HCT116 (cell line): ENCODE results near the gene MMP28. TPM values are rescaled to one million over a fixed set of nuclear protein-coding genes. Genes with fewer than 3 reads are reported as not detected.

Source experiments
- ATAC-seq: fragments of 200-7000 bp; cut with Tn5 transposase; 2 replicates; pipeline ENCODE4 v1.9.1; 2020; ENCODE audit warnings: mild to moderate bottlenecking, moderate library complexity
- BruUV-seq: library from RNA; stranded (reverse); fragments of 400-500 nt; replicated peaks from 2 replicates; lab custom pipeline; 2021; lab: Mats Ljungman, UMichigan
- CTCF ChIA-PET: fragments of 300-600 bp; sonication (Branson Sonifier 250); formaldehyde crosslinking; loops from one replicate; lab custom pipeline; 2021; ENCODE audit warnings: antibody characterized with exemption; lab: Charles Lee
- POLR2A ChIA-PET: fragments of 300-600, 350-600 bp; sonication (Branson Sonifier 250); formaldehyde crosslinking; loops from one replicate; lab custom pipeline; 2021; ENCODE audit warnings: antibody characterized with exemption; lab: Charles Lee
- RAD21 ChIA-PET, 2 experiments: fragments of 300-600 bp; sonication (Branson Sonifier 250); formaldehyde crosslinking; loops; one replicate each; lab custom pipeline; 2023; ENCODE audit warnings: low total read pairs in 2 of 2; ENCODE audit not compliant: uncharacterized antibody in 2 of 2, unreplicated experiment in 2 of 2, low non-redundant PET in 1 of 2; lab: Charles Lee
- DNase-seq: peaks from one replicate; pipeline ENCODE4 v3.0.0-alpha.2; 2010; ENCODE audit warnings: low read depth, low spot score
- H2AFZ ChIP-seq: fragments of 200-600 bp; shearing (Covaris generic), sonication (generic); 2 replicates; pipeline ENCODE4 v1.6.1; 2017; ENCODE audit warnings: low read depth, mixed run types, mixed read lengths, antibody characterized with exemption, low read length; ENCODE audit not compliant: poor library complexity, severe bottlenecking
- H3K27ac ChIP-seq: 2 replicates; pipeline ENCODE4 v1.5.1; 2012; ENCODE audit warnings: low read depth, low read length
- H3K27me3 ChIP-seq: fragments of 200-600 bp; sonication (generic); 2 replicates; pipeline ENCODE4 v1.6.1; 2016; ENCODE audit warnings: mixed run types, low read length, mixed read lengths; ENCODE audit not compliant: insufficient read depth
- H3K36me3 ChIP-seq, 2 experiments: fragments of 200-500 bp in 1 of 2; fragments of 200-600 bp in 1 of 2; sonication (Bioruptor generic) in 1 of 2; sonication (generic) in 1 of 2; 2 replicates each; pipeline versions ENCODE4 v1.5.1 to v1.6.1; 2014 to 2016; ENCODE audit warnings: low read length in 2 of 2, inconsistent platforms in 1 of 2, mixed read lengths in 1 of 2, mixed run types in 1 of 2; ENCODE audit not compliant: insufficient read depth in 2 of 2, control insufficient read depth in 1 of 2
- H3K4me1 ChIP-seq, 2 experiments: fragments of 200-600 bp in 1 of 2; sonication (generic) in 1 of 2; 2 replicates each; pipeline versions ENCODE4 v1.5.1 to v1.6.1; 2012 to 2017; ENCODE audit warnings: low read length in 2 of 2, inconsistent platforms in 1 of 2, mild to moderate bottlenecking in 1 of 2, mixed read lengths in 1 of 2, mixed run types in 1 of 2, moderate library complexity in 1 of 2; ENCODE audit not compliant: insufficient read depth in 2 of 2, control insufficient read depth in 1 of 2
- H3K4me2 ChIP-seq: fragments of 200-600 bp; sonication (generic); 2 replicates; pipeline ENCODE4 v1.6.1; 2017; ENCODE audit warnings: mixed run types, low read length, mixed read lengths
- H3K4me3 ChIP-seq, 2 experiments: fragments of 200-600 bp in 1 of 2; sonication (generic) in 1 of 2; replicated peaks in 1 of 2; 2 replicates each; pipeline ENCODE4 v1.5.1; 2011 to 2016; ENCODE audit warnings: low read length in 2 of 2, control low read depth in 1 of 2, low read depth in 1 of 2, mild to moderate bottlenecking in 1 of 2, mixed read lengths in 1 of 2, mixed run types in 1 of 2
- H3K79me2 ChIP-seq: fragments of 200-600 bp; sonication (generic); 2 replicates; pipeline ENCODE4 v1.6.1; 2017; ENCODE audit warnings: mild to moderate bottlenecking, mixed run types, low read length, moderate library complexity, mixed read lengths; ENCODE audit not compliant: insufficient read depth
- H3K9ac ChIP-seq: fragments of 200-600 bp; sonication (generic); 2 replicates; pipeline ENCODE4 v1.6.1; 2016; ENCODE audit warnings: low read length, mixed read lengths
- H3K9me2 ChIP-seq: fragments of 200-600 bp; sonication (generic), shearing (Covaris generic); 2 replicates; pipeline ENCODE4 v1.6.1; 2017; ENCODE audit warnings: mixed run types, mild to moderate bottlenecking, moderate library complexity; ENCODE audit not compliant: insufficient read depth
- H3K9me3 ChIP-seq, 2 experiments: fragments of 200-500 bp in 1 of 2; fragments of 200-600 bp in 1 of 2; sonication (Bioruptor generic) in 1 of 2; sonication (generic) in 1 of 2; 2 replicates each; pipeline ENCODE4 v1.6.1; 2014 to 2017; ENCODE audit warnings: low read length in 2 of 2, mixed read lengths in 2 of 2, inconsistent platforms in 1 of 2, low read depth in 1 of 2, mild to moderate bottlenecking in 1 of 2, mixed run types in 1 of 2, moderate library complexity in 1 of 2; ENCODE audit not compliant: control insufficient read depth in 1 of 2, insufficient read depth in 1 of 2
- H4K20me1 ChIP-seq: fragments of 200-600 bp; sonication (generic), shearing (Covaris generic); 2 replicates; pipeline ENCODE4 v1.6.1; 2017; ENCODE audit warnings: mixed run types, mild to moderate bottlenecking, moderate library complexity; ENCODE audit not compliant: insufficient read depth
- EGR1 ChIP-seq: IDR thresholded peaks from 2 replicates; pipeline ENCODE4 v1.6.1; 2012; ENCODE audit warnings: low read depth
- REST ChIP-seq: IDR thresholded peaks from 2 replicates; pipeline ENCODE4 v1.6.1; 2012; ENCODE audit warnings: low read depth
- YY1 ChIP-seq: IDR thresholded peaks from 2 replicates; pipeline ENCODE4 v1.6.1; 2011; ENCODE audit warnings: low read length, low read depth, moderate library complexity, mild to moderate bottlenecking; ENCODE audit not compliant: insufficient replicate concordance; ENCODE audit errors: extremely low read depth
- ZBTB33 ChIP-seq: IDR thresholded peaks from 2 replicates; pipeline ENCODE4 v1.6.1; 2011; ENCODE audit warnings: mild to moderate bottlenecking, low read length, moderate library complexity; ENCODE audit not compliant: insufficient replicate concordance; ENCODE audit errors: extremely low read depth
- ZNF274 ChIP-seq: fragments of 200-500 bp; sonication (Bioruptor generic); IDR thresholded peaks from 2 replicates; pipeline ENCODE4 v1.6.1; 2014; ENCODE audit warnings: mild to moderate bottlenecking, low read depth, low read length, inconsistent platforms
- intact Hi-C: fragments of 100-400 bp; cut with micrococcal nuclease; formaldehyde crosslinking; loops from 2 replicates; pipeline ENCODE4 v1.10.0; 2022
- total RNA-seq: library from RNA; stranded (reverse); gene quantifications from one replicate; pipeline ENCODE4 v1.2.1, GENCODE V29; 2021; ENCODE audit not compliant: unreplicated experiment
- TF ChIP-seq, protein P1 (sequence below), 3 experiments: fragments of 200-600 bp in 1 of 3; sonication (generic) in 1 of 3; IDR thresholded peaks in 2 of 3; conservative IDR thresholded peaks in 1 of 3; 2 replicates each; pipeline ENCODE4 v1.5.1; 2012 to 2017; ENCODE audit warnings: low read depth in 2 of 3, low read length in 2 of 3, antibody characterized with exemption in 1 of 3, borderline replicate concordance in 1 of 3, control low read depth in 1 of 3, mild to moderate bottlenecking in 1 of 3, mixed read lengths in 1 of 3, mixed run types in 1 of 3, moderate library complexity in 1 of 3; ENCODE audit not compliant: insufficient read depth in 1 of 3

The MMP28 gene
- total RNA-seq, 1 experiment from 2014 or later = 2.6 TPM

- POLR2A ChIA-PET = no interaction called here
Observed at GRCh38 chr17:35752471-35752870, 43.0 kb downstream of the MMP28 start.

More at GRCh38 chr17:35752471-35752870, 43.0 kb downstream of the MMP28 start:
- Histone ChIP-seq H3K4me3 (no peak overlapping the region), H3K27ac (no peak overlapping the region), H3K9ac (no peak overlapping the region), H3K4me1 (no peaks in the 10 kb centered on the region), H3K4me2 (no peak overlapping the region), H3K36me3 (no peaks in the 10 kb centered on the region), H3K9me2 (no peaks in the 10 kb centered on the region), H3K9me3 (no peaks in the 10 kb centered on the region), H2AFZ (no peak overlapping the region), H4K20me1 (no peaks in the 10 kb centered on the region), H3K79me2 (no peaks in the 10 kb centered on the region), H3K27me3 (peaks cover 4% of the 10 kb centered on the region; the same call in 1 of the 2 replicates)
- ATAC-seq (no peak), DNase-seq (no peak)
- intact Hi-C loops = no loop called here
- BruUV-seq = no TSS peak
- CTCF ChIA-PET = no interaction called here
- RAD21 ChIA-PET = no interaction called here
- TF ChIP-seq YY1 (no peak), ZNF274 (no peak), REST (no peak), ZBTB33 (no peak), EGR1 (no peak)
- TF ChIP-seq, protein P1, sequence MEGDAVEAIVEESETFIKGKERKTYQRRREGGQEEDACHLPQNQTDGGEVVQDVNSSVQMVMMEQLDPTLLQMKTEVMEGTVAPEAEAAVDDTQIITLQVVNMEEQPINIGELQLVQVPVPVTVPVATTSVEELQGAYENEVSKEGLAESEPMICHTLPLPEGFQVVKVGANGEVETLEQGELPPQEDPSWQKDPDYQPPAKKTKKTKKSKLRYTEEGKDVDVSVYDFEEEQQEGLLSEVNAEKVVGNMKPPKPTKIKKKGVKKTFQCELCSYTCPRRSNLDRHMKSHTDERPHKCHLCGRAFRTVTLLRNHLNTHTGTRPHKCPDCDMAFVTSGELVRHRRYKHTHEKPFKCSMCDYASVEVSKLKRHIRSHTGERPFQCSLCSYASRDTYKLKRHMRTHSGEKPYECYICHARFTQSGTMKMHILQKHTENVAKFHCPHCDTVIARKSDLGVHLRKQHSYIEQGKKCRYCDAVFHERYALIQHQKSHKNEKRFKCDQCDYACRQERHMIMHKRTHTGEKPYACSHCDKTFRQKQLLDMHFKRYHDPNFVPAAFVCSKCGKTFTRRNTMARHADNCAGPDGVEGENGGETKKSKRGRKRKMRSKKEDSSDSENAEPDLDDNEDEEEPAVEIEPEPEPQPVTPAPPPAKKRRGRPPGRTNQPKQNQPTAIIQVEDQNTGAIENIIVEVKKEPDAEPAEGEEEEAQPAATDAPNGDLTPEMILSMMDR (IDR thresholded peaks at IDR 0.05 in 2 of 3, conservative IDR thresholded peaks at IDR 0.05 in 1 of 3; ENCODE audit: borderline replicate concordance in 1 of 3, insufficient read depth in 1 of 3, low read depth in 2 of 3, low read length in 2 of 3) = no peak
